Uterus (tissue), 2 donors: Measurements from ENCODE around the gene PACSIN2.

Source experiments
- CTCF ChIP-seq, 4 experiments: fragments of 200-600 bp in 2 of 4; fragments of 450-650 bp in 2 of 4; sonication (generic) in 2 of 4; IDR thresholded peaks; one replicate each; pipeline ENCODE4 v1.5.1; 2016 to 2019; ENCODE audit warnings: antibody characterized with exemption in 4 of 4, mild to moderate bottlenecking in 2 of 4, moderate library complexity in 1 of 4
- POLR2A ChIP-seq, 2 donors: fragments of 450-650 bp; IDR thresholded peaks; one replicate each; pipeline ENCODE4 v1.6.1; 2016; ENCODE audit warnings: antibody characterized with exemption in 2 of 2, mild to moderate bottlenecking in 1 of 2, moderate library complexity in 1 of 2

GRCh38 chr22:42978453-42979103 lies 36.4 kb downstream of the PACSIN2 start:
- TF ChIP-seq CTCF (IDR thresholded peaks at IDR 0.05) = no peak
- TF ChIP-seq POLR2A (IDR thresholded peaks at IDR 0.05) = no peak
